K562 (cell line): Measurements from ENCODE around the gene ZNF668. TPM values are rescaled to one million over a fixed set of nuclear protein-coding genes. Genes with fewer than 3 reads are reported as not detected.
A peak's percentile ranks its signal among the peaks of the same experiment; 100 is the strongest.

Experiments used
- ATAC-seq: fragments of 200-7000 bp; cut with Tn5 transposase; 3 replicates; pipeline ENCODE4 v1.9.1; 2020; ENCODE audit warnings: moderate library complexity
- BruUV-seq: library from RNA; stranded (reverse); fragments of 400-500 nt; replicated peaks from 2 replicates; lab custom pipeline; 2021; lab: Mats Ljungman, UMichigan
- CTCF ChIA-PET: fragments of 300-600 bp; formaldehyde crosslinking; extraction: SDS; loops from one replicate; lab custom pipeline; 2021; ENCODE audit warnings: low intra/inter-chr PET ratio; lab: Yijun Ruan, JAX
- POLR2A ChIA-PET: fragments of 300-600, 350-650 bp; sonication (Branson Sonifier 250); formaldehyde crosslinking; extraction: SDS; loops from one replicate; lab custom pipeline; 2021; ENCODE audit warnings: antibody characterized with exemption, inconsistent platforms; lab: Yijun Ruan, JAX
- DNase-seq, 4 experiments: peaks; one replicate each; pipeline versions ENCODE4 v3.0.0 to v3.0.0-alpha.2; 2011 to 2018; ENCODE audit warnings: low spot score in 3 of 4, mixed read lengths in 3 of 4; ENCODE audit errors: extremely low read depth in 1 of 4
- FAIRE-seq: peaks from 2 replicates; lab custom pipeline; 2011; peaks lifted over from hg19 to GRCh38; lab: Jason Lieb, UNC
- H2AFZ ChIP-seq: 2 replicates; pipeline ENCODE4 v1.6.0; 2011; ENCODE audit warnings: low read depth, low read length, control low read depth, inconsistent platforms
- H3K27ac ChIP-seq: fragments of 200-600 bp; 3 replicates; pipeline ENCODE4 v1.8.0; 2011; ENCODE audit warnings: low read depth, mild to moderate bottlenecking, control low read depth, inconsistent platforms, low read length, moderate library complexity, mixed read lengths; ENCODE audit errors: extremely low read depth
- H3K27me3 ChIP-seq, 2 experiments: fragments of 300-600 bp in 1 of 2; 2 replicates in 1 of 2; 3 replicates in 1 of 2; pipeline versions ENCODE4 v1.6.0 to v1.8.0; 2011; ENCODE audit warnings: inconsistent platforms in 2 of 2, low read length in 2 of 2, mild to moderate bottlenecking in 1 of 2, mixed read lengths in 1 of 2, moderate library complexity in 1 of 2; ENCODE audit not compliant: control insufficient read depth in 2 of 2, insufficient read depth in 2 of 2
- H3K36me3 ChIP-seq: fragments of 300-600 bp; 3 replicates; pipeline ENCODE4 v1.8.0; 2011; ENCODE audit warnings: mild to moderate bottlenecking, low read length, inconsistent platforms; ENCODE audit not compliant: control insufficient read depth, insufficient read depth
- H3K4me1 ChIP-seq, 2 experiments: fragments of 200-600 bp in 1 of 2; replicated peaks in 1 of 2; 2 replicates in 1 of 2; 3 replicates in 1 of 2; pipeline versions ENCODE4 v1.5.1 to v1.8.0; 2011; ENCODE audit warnings: inconsistent platforms in 2 of 2, low read length in 2 of 2, mild to moderate bottlenecking in 1 of 2, mixed read lengths in 1 of 2, moderate library complexity in 1 of 2; ENCODE audit not compliant: control insufficient read depth in 2 of 2, insufficient read depth in 2 of 2
- H3K4me2 ChIP-seq: 2 replicates; pipeline ENCODE4 v1.6.1; 2011; ENCODE audit warnings: low read length, control low read depth, inconsistent platforms, mixed read lengths; ENCODE audit not compliant: insufficient read depth
- H3K4me3 ChIP-seq: fragments of 200-600 bp; sonication (generic), shearing (Covaris generic); 2 replicates; pipeline ENCODE4 v1.5.1; 2016; ENCODE audit warnings: control low read depth, inconsistent platforms
- H3K79me2 ChIP-seq: fragments of 200-600 bp; 3 replicates; pipeline ENCODE4 v1.8.0; 2011; ENCODE audit warnings: low read length, inconsistent platforms; ENCODE audit not compliant: control insufficient read depth, insufficient read depth
- H3K9ac ChIP-seq, 2 experiments: 2 replicates each; pipeline versions ENCODE4 v1.6.0 to v1.6.1; 2011; ENCODE audit warnings: low read depth in 2 of 2, low read length in 2 of 2, control low read depth in 1 of 2, inconsistent platforms in 1 of 2, mild to moderate bottlenecking in 1 of 2, mixed read lengths in 1 of 2; ENCODE audit not compliant: insufficient read depth in 1 of 2
- H3K9me1 ChIP-seq: one replicate; pipeline ENCODE4 v1.6.0; 2011; ENCODE audit warnings: inconsistent platforms, mild to moderate bottlenecking, low read length, moderate library complexity; ENCODE audit not compliant: control insufficient read depth, insufficient read depth
- H3K9me3 ChIP-seq: replicated peaks from 2 replicates; pipeline ENCODE4 v1.5.1; 2011; ENCODE audit warnings: low read depth, low read length, inconsistent platforms; ENCODE audit not compliant: control insufficient read depth, insufficient read depth
- H4K20me1 ChIP-seq: replicated peaks from 2 replicates; pipeline ENCODE4 v1.6.1; 2011; ENCODE audit warnings: low read length, inconsistent platforms, mixed read lengths; ENCODE audit not compliant: control insufficient read depth, insufficient read depth
- CCNT2 ChIP-seq: IDR thresholded peaks from 2 replicates; pipeline ENCODE4 v1.6.1; 2011; ENCODE audit warnings: borderline replicate concordance, low read depth, mild to moderate bottlenecking, moderate library complexity, mixed read lengths, low read length; ENCODE audit not compliant: insufficient read length; ENCODE audit errors: extremely low read depth
- CREB1 ChIP-seq, 2 experiments: sonication (generic) in 1 of 2; formaldehyde crosslinking in 1 of 2; IDR thresholded peaks; 2 replicates each; pipeline versions ENCODE4 v1.6.1 to v1.8.0; 2012 to 2022; ENCODE audit warnings: inconsistent platforms in 1 of 2, mild to moderate bottlenecking in 1 of 2, missing genetic modification reagents in 1 of 2, moderate library complexity in 1 of 2
- DIDO1 ChIP-seq: fragments of 450-650 bp; IDR thresholded peaks from 2 replicates; pipeline ENCODE4 v1.6.1; 2016; ENCODE audit warnings: low read depth, missing biosample characterization, missing genetic modification characterization
- ELF2 ChIP-seq: fragments of 250-450 bp; sonication (Bioruptor Pico); IDR thresholded peaks from 2 replicates; pipeline ENCODE4 v1.5.0; 2021; ENCODE audit warnings: mild to moderate bottlenecking
- GMEB1 ChIP-seq: fragments of 250-450 bp; sonication (Bioruptor Pico); IDR thresholded peaks from 2 replicates; pipeline ENCODE4 v1.4.0; 2020; ENCODE audit warnings: mild to moderate bottlenecking
- HIVEP1 ChIP-seq: fragments of 250-450 bp; sonication (Bioruptor Pico); IDR thresholded peaks from 2 replicates; pipeline ENCODE4 v1.4.0; 2020; ENCODE audit warnings: mild to moderate bottlenecking
- IRF2 ChIP-seq: sonication (generic); formaldehyde crosslinking; IDR thresholded peaks from 2 replicates; pipeline ENCODE4 v1.8.1; 2022; ENCODE audit warnings: mild to moderate bottlenecking, missing genetic modification reagents
- POLR2A ChIP-seq: fragments of 450-650 bp; conservative IDR thresholded peaks from 2 replicates; pipeline ENCODE4 v1.6.1; 2016
- RBBP5 ChIP-seq: fragments of 200-600 bp; sonication (generic); IDR thresholded peaks from 2 replicates; pipeline ENCODE4 v1.6.1; 2012; ENCODE audit warnings: borderline replicate concordance, mild to moderate bottlenecking, low read length, control low read depth, inconsistent platforms; ENCODE audit not compliant: insufficient read depth, poor library complexity, severe bottlenecking
- SMARCA5 ChIP-seq: fragments of 450-650 bp; IDR thresholded peaks from 2 replicates; pipeline ENCODE4 v1.6.1; 2016
- SP1 ChIP-seq: sonication (generic); formaldehyde crosslinking; IDR thresholded peaks from 2 replicates; pipeline ENCODE4 v1.8.1; 2022; ENCODE audit warnings: mild to moderate bottlenecking, missing genetic modification reagents
- TARDBP ChIP-seq: fragments of 450-650 bp; IDR thresholded peaks from 2 replicates; pipeline ENCODE4 v1.6.1; 2016
- TGIF2 ChIP-seq: sonication (generic); formaldehyde crosslinking; IDR thresholded peaks from 2 replicates; pipeline ENCODE4 v1.8.1; 2022; ENCODE audit warnings: mild to moderate bottlenecking, missing genetic modification reagents, moderate library complexity
- ZBTB17 ChIP-seq: fragments of 450-650 bp; formaldehyde crosslinking; IDR thresholded peaks from 2 replicates; pipeline ENCODE4 v1.4.0; 2020; ENCODE audit warnings: mild to moderate bottlenecking
- ZHX1 ChIP-seq: fragments of 150-350 bp; conservative IDR thresholded peaks from 2 replicates; pipeline ENCODE4 v1.6.1; 2014; ENCODE audit warnings: low read length
- ZNF24 ChIP-seq: fragments of 450-650 bp; IDR thresholded peaks from 2 replicates; pipeline ENCODE4 v1.6.1; 2016
- ZNF764 ChIP-seq: fragments of 250-450 bp; sonication (Bioruptor Pico); IDR thresholded peaks from 2 replicates; pipeline ENCODE4 v1.4.0; 2020; ENCODE audit warnings: low read depth, mild to moderate bottlenecking, moderate library complexity
- WGBS: fragments of 100-300 bp; shearing (Covaris generic); methylation state at CpG from one replicate; pipeline ENCODE4 v1.1.6; 2016; ENCODE audit warnings: low coverage, mixed read lengths; ENCODE audit not compliant: insufficient coverage; ENCODE audit errors: missing lambda C conversion rate; 5-methylcytosine and 5-hydroxymethylcytosine counted together
- in situ Hi-C: fragments of 300-500 bp; cut with MboI; formaldehyde crosslinking; loops from 4 replicates; pipeline ENCODE4 v1.15.0; 2018; ENCODE audit warnings: inconsistent platforms, mixed read lengths
- intact Hi-C: fragments of 100-400 bp; cut with micrococcal nuclease; formaldehyde crosslinking; loops from 2 replicates; pipeline ENCODE4 v1.14.2; 2022
- polyA plus RNA-seq, 8 experiments: library from polyadenylated mRNA; depleted of rRNA in 4 of 8; stranded (reverse) in 5 of 8; unstranded in 3 of 8; fragments of >200 nt; fragmentation: Nextera tagmentation in 2 of 8; fragmentation: Illumina TruSeq in 1 of 8; extraction: Ambion mirVana in 2 of 8; extraction: Trizol in 1 of 8; gene quantifications; 2 replicates each; pipeline versions ENCODE4 v1.2.1 to v1.2.3, GENCODE V29; 2011 to 2014; ENCODE audit warnings: inconsistent platforms in 1 of 8, missing spikeins in 1 of 8
- total RNA-seq, 7 experiments: library from RNA; depleted of rRNA in 6 of 7; stranded (reverse); fragments of >200 nt in 6 of 7; fragmentation: Illumina TruSeq in 2 of 7; extraction: Trizol in 2 of 7; gene quantifications; 2 replicates each; pipeline versions ENCODE4 v1.2.1 to v1.2.3, GENCODE V29; 2011 to 2021; ENCODE audit warnings: low replicate concordance in 1 of 7

The ZNF668 gene
- total and polyA plus RNA-seq, 9 of the 15 experiments (the other 6 are each of a cell fraction or from before 2014, with no cell fraction given): 0.04 to 15.3 (median 3.8) TPM; not detected in 1

- Histone ChIP-seq H3K79me2 (peaks cover 13% of the 10 kb centered on the region), H3K36me3 (peaks cover 41% of the 10 kb centered on the region; the same call in 2 of the 3 replicates), H3K27me3 (no peaks in the 10 kb centered on the region), H3K9me1 (no peaks in the 10 kb centered on the region), H3K4me1 (peaks cover 8 to 36% of the 10 kb centered on the region in 2 experiments), H2AFZ (peak within 1 kb of the TSS; percentile 99), H3K9ac (peak within 1 kb of the TSS; percentile 87 to 93), H3K4me3 (peak within 1 kb of the TSS; percentile 98), H4K20me1 (no peaks in the 10 kb centered on the region), H3K27ac (peak within 1 kb of the TSS; percentile 61), H3K4me2 (peak within 1 kb of the TSS; percentile 81), H3K9me3 (no peaks in the 10 kb centered on the region)
- ATAC-seq (peak; percentile 96), DNase-seq (peak; percentile 86 to 92 (median 88)), FAIRE-seq (peak; percentile 84)
- in situ Hi-C loops (no loop called here), intact Hi-C loops (loop anchor here (5.0 kb wide), 1 partner anchor 34 kb away; no protein-coding TSS in a partner anchor)
- no TSS peak for BruUV-seq
- ChIA-PET CTCF (no interaction called here), POLR2A (interaction anchor here (0.6 to 1.6 kb wide), 4 partner anchors 9 to 72 kb away, joined by 3 to 6 read pairs (median 4); partner anchors contain the start of genes FUS and KAT8)
- 3% methylated on average over 46 of the region's 68 CpGs for WGBS
- TF ChIP-seq ELF2 (0 out of 2 replicates have a peak, but pooled peaks have one; percentile 44), ZNF24 (no peak), TARDBP (no peak; the same call in 1 of the 2 replicates), RBBP5 (peak; percentile 26), CCNT2 (peak; percentile 73), HIVEP1 (CRISPR knock-in tag) (no peak), CREB1 (IDR thresholded peaks at IDR 0.05) (peak; percentile 89), CREB1 (CRISPR knock-in tag; IDR thresholded peaks at IDR 0.05) (peak; percentile 93), IRF2 (CRISPR knock-in tag) (no peak), SP1 (CRISPR knock-in tag) (peak; percentile 86), ZHX1 (no peak), GMEB1 (CRISPR knock-in tag) (peak; percentile 94), POLR2A (peak; percentile 63), TGIF2 (CRISPR knock-in tag) (0 out of 2 replicates have a peak, but pooled peaks have one; percentile 29), ZNF764 (CRISPR knock-in tag) (no peak), SMARCA5 (no peak), DIDO1 (tag) (no peak), ZBTB17 (CRISPR knock-in tag) (no peak)
Measured at GRCh38 chr16:31108035-31108793, 34.2 kb upstream of the ZNF668 start, which contains the start of gene BCKDK. Gene BCKDK, plus strand, starts transcription at chr16:31108386. Its CDS starts 838 bp downstream, at chr16:31109224.
